ENCODE measurements around the gene HCAR2. TPM values are rescaled to one million over a fixed set of nuclear protein-coding genes. Genes with fewer than 3 reads are reported as not detected.

HCAR2 gene
- total RNA-seq, 1 experiment from 2014 or later, result not detected

GRCh38 chr12:122732611-122733010 lies 29.5 kb upstream of the HCAR2 start (continued):
- no peak for TF ChIP-seq CTCF (IDR thresholded peaks at IDR 0.05 in 2 of 3, conservative IDR thresholded peaks at IDR 0.05 in 1 of 3; ENCODE audit: borderline replicate concordance in 1 of 3, insufficient read depth in 1 of 3, low read depth in 2 of 3, low read length in 2 of 3)

- H3K4me3 ChIP-seq (replicated peaks in 1 of 2; ENCODE audit: low read depth in 1 of 2, low read length in 2 of 2), result no peak overlapping the region
- no peak overlapping the region for H3K9ac ChIP-seq (ENCODE audit: low read length)
- H4K20me1 ChIP-seq (ENCODE audit: insufficient read depth), result no peaks in the 10 kb centered on the region
- no peak overlapping the region for H3K4me2 ChIP-seq (ENCODE audit: low read length)
- BruUV-seq (replicated peaks), result no TSS peak
- H3K27ac ChIP-seq (ENCODE audit: low read depth, low read length), result no peak overlapping the region
- DNase-seq (ENCODE audit: low read depth, low spot score) (no peak), ATAC-seq (no peak)
- ChIA-PET RAD21 (ENCODE audit: low non-redundant PET in 1 of 2, low total read pairs in 2 of 2, uncharacterized antibody in 2 of 2, unreplicated experiment in 2 of 2) (interaction anchor here in 1 of 2 experiments (0.8 kb wide), 1 partner anchor 154 kb away, joined by 3 read pairs; no protein-coding TSS in a partner anchor), CTCF (no interaction called here), POLR2A (no interaction called here)
- no peaks in the 10 kb centered on the region for H3K4me1 ChIP-seq (ENCODE audit: control insufficient read depth in 1 of 2, insufficient read depth in 2 of 2, low read length in 2 of 2)
- TF ChIP-seq RAD21 (IDR thresholded peaks at IDR 0.05; ENCODE audit: low read depth), result no peak
- no peak for TF ChIP-seq SP1 (IDR thresholded peaks at IDR 0.05; ENCODE audit: low read depth)
- TF ChIP-seq CTCF (IDR thresholded peaks at IDR 0.05 in 2 of 3, conservative IDR thresholded peaks at IDR 0.05 in 1 of 3; ENCODE audit: borderline replicate concordance in 1 of 3, insufficient read depth in 1 of 3, low read depth in 2 of 3, low read length in 2 of 3), result no peak
- no peak for TF ChIP-seq POLR2A (IDR thresholded peaks at IDR 0.05; ENCODE audit: borderline replicate concordance, extremely low read depth, insufficient read depth, insufficient read length)
- no peak for TF ChIP-seq SRF (IDR thresholded peaks at IDR 0.05; ENCODE audit: low read depth)
- TF ChIP-seq FOSL1 (IDR thresholded peaks at IDR 0.05; ENCODE audit: low read depth), result no peak
- TF ChIP-seq YY1 (IDR thresholded peaks at IDR 0.05; ENCODE audit: extremely low read depth, insufficient replicate concordance, low read depth, low read length), result no peak
- TF ChIP-seq JUND (IDR thresholded peaks at IDR 0.05), result no peak
- no peak for TF ChIP-seq POLR2AphosphoS5 (IDR thresholded peaks at IDR 0.05; ENCODE audit: low read depth, low read length)
- no peak for TF ChIP-seq SIN3A (IDR thresholded peaks at IDR 0.05; ENCODE audit: low read depth)
- no peak for TF ChIP-seq ATF3 (IDR thresholded peaks at IDR 0.05)
- TF ChIP-seq ZNF274 (IDR thresholded peaks at IDR 0.05; ENCODE audit: low read depth, low read length), result no peak
- no peak for TF ChIP-seq EZH2 (IDR thresholded peaks at IDR 0.05)
- no peak for TF ChIP-seq EZH2phosphoT487 (IDR thresholded peaks at IDR 0.05; ENCODE audit: borderline replicate concordance)
- TF ChIP-seq CBX3 (IDR thresholded peaks at IDR 0.05; ENCODE audit: low read depth), result no peak
- no peak for TF ChIP-seq ZFX (IDR thresholded peaks at IDR 0.05)
- TF ChIP-seq EGR1 (IDR thresholded peaks at IDR 0.05; ENCODE audit: low read depth), result no peak
- no peak for TF ChIP-seq ELF1 (IDR thresholded peaks at IDR 0.05; ENCODE audit: borderline replicate concordance, low read depth)
- no peak for TF ChIP-seq TCF7L2 (IDR thresholded peaks at IDR 0.05; ENCODE audit: borderline replicate concordance, extremely low read depth, insufficient read depth, insufficient read length)
- H3K9me2 ChIP-seq (ENCODE audit: insufficient read depth), result no peaks in the 10 kb centered on the region
- no peaks in the 10 kb centered on the region for H3K79me2 ChIP-seq (ENCODE audit: insufficient read depth, low read length)
- H2AFZ ChIP-seq (ENCODE audit: low read depth, low read length, poor library complexity, severe bottlenecking), result no peak overlapping the region
- intact Hi-C loops (cut with micrococcal nuclease), result no loop called here
- no peaks in the 10 kb centered on the region for H3K36me3 ChIP-seq (ENCODE audit: control insufficient read depth in 1 of 2, insufficient read depth in 2 of 2, low read length in 2 of 2)
- no peaks in the 10 kb centered on the region for H3K9me3 ChIP-seq (ENCODE audit: control insufficient read depth in 1 of 2, insufficient read depth in 1 of 2, low read depth in 1 of 2, low read length in 2 of 2)
- H3K27me3 ChIP-seq (ENCODE audit: insufficient read depth, low read length), result no peaks in the 10 kb centered on the region
Measured at GRCh38 chr12:122732170-122732569, 29.0 kb upstream of the HCAR2 start.

Data from HCT116 (cell line).